ENCODE measurements around the gene LAMA4.

LAMA4 gene

DNA sequence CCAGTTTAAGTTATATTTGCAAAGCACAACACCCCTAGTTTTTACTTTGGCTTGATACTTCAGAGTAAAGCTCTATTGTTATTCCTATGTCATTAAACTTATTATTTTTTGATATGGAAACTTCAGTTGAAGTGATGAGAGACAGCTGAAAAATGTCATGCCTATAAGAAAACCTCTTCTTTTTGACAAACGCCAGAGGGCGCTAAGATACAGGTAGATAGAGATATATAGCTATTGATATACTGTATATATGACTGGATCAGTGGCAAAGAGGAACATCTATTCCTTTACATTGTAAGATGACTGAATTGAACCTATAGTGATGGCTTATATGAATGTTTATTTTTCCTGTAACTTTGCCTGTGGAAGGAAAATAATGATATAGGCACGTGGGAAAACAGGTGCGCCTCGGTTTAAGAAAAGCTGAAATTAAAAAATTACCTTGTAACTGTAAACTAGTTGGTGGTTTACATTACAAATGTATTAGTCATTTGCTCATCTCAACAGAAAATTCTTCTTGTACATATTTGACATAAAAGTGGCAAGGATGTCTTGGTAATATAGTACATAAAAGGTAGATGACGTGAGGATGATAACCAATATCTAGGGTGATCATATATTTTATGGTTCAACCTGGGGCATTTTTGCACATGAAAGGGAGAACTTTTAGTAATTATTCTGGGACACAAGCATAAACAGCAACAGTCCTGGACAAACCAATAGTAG is 74.1 kb downstream of the LAMA4 start:
- DNase-seq = no peak

DNA sequence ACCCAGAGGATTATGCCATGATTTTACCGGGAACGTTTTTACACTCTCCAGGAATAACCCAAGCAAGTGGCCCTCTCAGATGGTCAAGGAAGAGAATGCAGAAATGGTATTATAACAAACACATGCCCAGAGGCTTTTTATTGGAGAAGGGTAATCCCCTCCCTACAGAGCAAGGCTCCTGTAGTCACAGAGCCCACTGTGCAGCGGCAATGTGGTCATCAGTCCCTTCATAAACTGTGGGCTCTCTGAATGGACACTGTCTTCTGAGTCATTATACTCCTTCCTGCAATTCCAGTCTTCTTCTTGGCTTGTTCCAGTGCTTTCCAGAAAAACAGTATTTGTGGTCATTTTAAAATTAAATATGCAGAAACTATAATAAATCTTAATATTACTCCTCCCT is 74.7 kb downstream of the LAMA4 start:
- DNase-seq = no peak

- DNase-seq = no peak
Measured at GRCh38 chr6:112178846-112179245, 75.5 kb downstream of the LAMA4 start.

- DNase-seq = no peak
Measured at GRCh38 chr6:112177092-112177491, 77.3 kb downstream of the LAMA4 start.

GRCh38 chr6:112176175-112176574 is 78.2 kb downstream of the LAMA4 start:
- no peak for DNase-seq

GRCh38 chr6:112173221-112173804 is 81.1 kb downstream of the LAMA4 start:
- no peak for DNase-seq

DNA sequence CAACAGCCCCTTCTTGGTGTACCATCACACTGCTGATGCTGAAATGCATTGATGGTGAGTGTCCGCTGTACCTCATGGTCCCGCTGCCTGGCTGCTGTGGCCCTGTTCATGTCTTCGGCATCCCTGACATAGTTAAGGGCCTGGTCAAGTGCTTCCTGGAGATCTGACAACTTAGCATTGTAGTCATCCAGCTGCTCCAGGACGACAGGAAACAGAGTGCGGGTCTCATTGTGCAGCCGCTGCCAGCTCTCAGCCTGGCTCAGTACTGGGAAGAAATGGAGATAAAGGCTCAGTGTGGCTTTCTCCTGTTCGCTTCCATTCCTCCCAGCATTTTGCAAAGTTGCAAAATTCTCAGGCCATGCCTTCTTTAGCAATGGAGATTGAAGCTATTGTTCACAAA is 81.8 kb downstream of the LAMA4 start:
- DNase-seq = no peak

DNA sequence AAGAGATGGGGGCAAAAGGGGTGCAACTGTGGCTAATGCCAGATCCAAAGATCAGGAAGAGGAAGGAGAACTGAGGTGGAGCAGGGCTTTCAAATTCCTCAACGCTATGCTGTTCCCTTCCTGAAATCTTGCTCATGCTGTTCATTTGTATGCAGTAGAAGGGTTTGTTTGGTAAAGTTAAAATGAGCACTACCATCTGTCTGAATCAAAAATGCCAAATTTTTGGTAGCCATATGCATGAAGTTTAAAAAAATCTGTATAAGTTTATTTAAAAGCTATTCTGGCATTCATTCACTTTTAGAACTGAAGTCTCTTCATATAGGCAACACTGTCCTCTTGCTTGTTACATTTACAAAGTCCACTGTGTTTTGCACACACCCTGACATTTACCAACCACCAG is 84.8 kb downstream of the LAMA4 start:
- DNase-seq = no peak

GRCh38 chr6:112163295-112164257 is 90.8 kb downstream of the LAMA4 start:
- peak; percentile 30 for DNase-seq

GRCh38 chr6:112160745-112161144 is 93.6 kb downstream of the LAMA4 start:
- DNase-seq = no peak

- DNase-seq = no peak
Measured at GRCh38 chr6:112156668-112157067, 97.7 kb downstream of the LAMA4 start.

DNA sequence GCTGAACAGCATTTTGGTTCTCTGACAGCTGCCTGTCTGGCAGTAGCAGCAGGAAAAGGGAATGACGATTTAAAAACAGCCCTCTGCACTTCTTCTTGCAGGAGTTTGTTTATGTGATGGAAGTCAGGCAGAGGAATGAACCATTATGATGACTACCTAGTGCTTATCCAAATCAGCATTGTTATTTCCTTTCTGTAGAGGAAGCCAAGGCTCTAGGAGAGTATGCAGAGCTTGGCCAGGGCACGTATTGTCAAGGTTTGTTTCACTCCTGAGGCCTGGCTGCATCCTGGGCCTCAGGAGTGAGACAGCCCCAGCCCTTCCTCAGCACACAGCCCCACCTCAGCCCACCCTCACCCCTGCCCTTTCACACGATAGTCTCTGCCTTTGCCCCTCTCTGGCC is 98.5 kb downstream of the LAMA4 start:
- no peak for DNase-seq

DNA sequence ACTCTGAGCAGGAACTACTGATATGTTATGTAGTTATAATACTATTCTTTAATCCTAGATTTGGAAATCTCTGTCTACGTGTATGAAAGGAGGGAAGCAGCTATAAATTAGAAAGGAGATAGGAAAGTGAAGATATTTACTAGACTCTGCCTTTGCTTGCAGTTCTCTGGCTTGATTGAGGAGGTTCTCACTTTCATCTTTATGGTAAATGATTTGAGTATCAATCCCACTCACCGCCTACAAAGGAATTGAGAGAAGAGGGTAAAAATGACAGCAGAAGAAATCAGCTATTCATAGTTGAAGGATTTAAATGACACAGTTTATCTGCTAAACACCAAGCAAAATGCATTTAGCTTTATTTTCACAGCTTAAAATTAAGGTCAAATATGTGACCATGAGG is 99.7 kb downstream of the LAMA4 start:
- no peak for DNase-seq

GRCh38 chr6:112153926-112154607 is 100.3 kb downstream of the LAMA4 start:
- DNase-seq = no peak

- DNase-seq = no peak
Measured at GRCh38 chr6:112150363-112150762, 104.0 kb downstream of the LAMA4 start.

DNA sequence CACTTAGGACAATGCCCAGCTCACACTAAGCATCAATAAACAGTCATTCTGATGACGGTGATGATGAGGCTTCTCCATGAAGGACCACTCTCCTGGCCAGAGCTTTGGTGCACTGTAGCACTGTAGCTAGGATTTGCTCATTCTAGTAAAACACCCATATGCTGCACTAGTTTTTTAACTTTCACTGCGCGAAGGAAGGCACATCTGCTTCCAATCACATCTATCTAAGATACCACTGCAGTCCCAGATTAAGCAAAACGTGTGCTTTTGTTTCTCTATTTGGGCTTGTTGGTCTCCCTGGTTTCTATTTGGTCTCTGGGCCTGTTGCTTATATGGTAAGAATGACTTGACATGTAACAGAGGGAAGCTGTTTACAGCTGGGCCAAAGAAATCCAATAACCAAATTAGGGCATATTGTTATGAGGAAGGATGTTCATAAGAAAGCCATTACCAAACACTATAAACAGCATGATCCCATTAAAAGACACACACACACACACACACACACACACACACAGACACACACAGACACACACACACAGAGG is 104.6 kb downstream of the LAMA4 start:
- no peak for DNase-seq

- no peak for DNase-seq
Measured at GRCh38 chr6:112149236-112149635, 105.1 kb downstream of the LAMA4 start.

GRCh38 chr6:112148103-112148502 is 106.3 kb downstream of the LAMA4 start:
- no peak for DNase-seq

DNA sequence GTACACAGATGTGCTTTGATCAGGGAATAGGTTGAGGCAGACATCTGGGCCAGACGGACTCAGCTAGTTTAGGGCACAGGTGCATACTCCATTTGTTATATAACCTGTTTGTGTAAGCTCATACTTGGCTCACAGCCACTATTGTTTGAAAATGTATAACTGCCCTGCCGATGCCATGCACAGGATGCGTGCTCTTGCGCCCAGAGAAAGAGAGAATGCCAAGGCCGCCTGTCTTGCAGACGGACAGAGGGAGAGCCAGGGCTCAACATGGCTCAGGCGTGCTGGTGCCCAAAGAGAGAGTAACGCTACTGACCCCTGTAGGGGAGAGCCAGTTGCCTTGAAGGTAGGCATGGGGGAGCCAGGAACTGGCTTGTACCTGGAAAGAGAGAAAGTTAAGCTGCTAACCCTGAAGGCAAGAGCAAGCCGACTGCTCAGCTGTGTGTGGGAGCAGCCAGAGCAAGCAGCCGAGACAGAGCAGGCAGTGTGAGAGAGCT is 109.2 kb downstream of the LAMA4 start:
- no peak for DNase-seq

DNA sequence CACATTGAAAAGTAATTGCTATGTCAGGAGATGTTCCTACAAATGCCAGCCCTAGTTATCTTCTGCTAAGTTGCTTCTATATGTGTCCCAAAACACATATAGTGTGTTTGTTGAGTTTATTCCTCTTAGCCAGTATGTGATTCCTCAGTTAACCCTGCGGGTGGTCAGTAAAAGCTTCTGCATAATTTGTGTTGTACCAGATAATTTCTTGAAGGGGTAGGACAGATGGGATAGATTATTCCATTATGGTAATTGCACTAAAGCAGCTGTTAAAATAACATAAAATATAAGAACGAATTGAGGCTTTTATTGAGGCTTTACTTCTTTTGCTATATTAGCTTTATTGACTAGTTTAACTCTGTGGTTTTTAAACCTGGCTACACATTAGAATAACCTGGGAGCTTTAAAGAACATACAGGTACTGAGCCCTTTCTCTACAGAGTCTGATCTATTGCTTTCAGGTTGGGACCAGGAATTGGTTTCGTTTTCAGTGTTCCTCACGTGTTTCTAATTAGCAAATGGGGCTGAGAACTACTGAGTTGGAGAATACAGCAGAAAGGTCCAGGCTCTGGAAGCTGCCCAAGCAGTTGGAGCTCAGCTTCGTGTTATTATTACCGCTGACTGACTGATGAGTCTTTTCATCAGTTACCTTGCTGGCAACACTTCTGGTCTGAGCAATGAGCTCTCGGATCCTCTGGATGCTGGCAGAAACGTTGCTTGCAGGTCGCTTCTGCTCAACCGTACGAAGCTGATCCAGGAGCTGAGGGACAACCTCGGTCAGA is 110.0 kb downstream of the LAMA4 start:
- DNase-seq = no peak

DNA sequence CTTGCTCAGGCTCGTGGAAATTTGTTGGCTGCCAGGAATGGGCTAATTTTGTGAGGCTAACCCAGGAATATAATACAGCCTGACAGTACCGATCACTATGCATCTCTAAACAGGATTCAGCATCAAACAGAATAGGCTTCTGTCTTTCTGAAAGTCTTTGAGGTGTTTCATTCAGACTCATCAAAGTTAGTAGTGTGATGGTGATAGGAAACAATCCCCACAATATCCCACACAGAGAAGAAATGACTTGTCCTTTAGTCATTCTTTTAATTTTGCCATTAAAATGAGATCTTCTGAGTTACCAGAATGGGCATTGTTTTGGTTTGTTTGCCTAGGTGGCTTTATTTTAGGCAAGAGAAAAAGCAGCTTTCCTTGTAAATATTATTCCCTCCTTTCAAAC is 112.7 kb downstream of the LAMA4 start:
- no peak for DNase-seq

DNA sequence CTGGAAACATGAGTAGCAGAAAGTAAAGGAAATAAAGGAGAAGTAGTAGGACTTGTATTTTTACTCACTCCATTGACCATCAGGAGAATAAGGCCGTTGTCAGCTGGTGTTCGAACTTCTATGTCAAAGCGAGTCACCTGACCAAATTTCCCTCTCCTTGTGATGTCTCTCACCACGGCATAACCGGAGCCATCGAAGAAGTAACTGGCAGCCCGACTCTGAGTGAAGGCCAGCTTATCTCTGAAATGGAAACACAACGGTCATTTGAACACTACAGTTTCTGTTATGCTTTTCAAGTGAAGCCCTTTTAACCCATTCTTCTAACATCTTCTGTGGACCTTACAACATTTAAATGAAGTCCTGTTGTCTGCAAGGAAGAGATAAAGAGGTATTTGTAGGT is 115.3 kb downstream of the LAMA4 start:
- DNase-seq = no peak

All from 8988T (cell line).